Activated CD8-positive, alpha-beta memory T cell treated with anti-CD3 and anti-CD28 coated beads for 4 hours (primary cell): ENCODE results near the gene USP34.
"Not testable (repeated sequence)": the region's sequence is repeated elsewhere in the genome, so short reads cannot be mapped to it uniquely, and the experiment has no call there.

Source experiments
- DNase-seq, 2 donors: peaks; one replicate each; pipeline ENCODE4 v3.0.0-alpha.2; 2020; ENCODE audit warnings: low read depth in 2 of 2

Gene USP34

GRCh38 chr2:61426267-61426897 lies 44.5 kb downstream of the USP34 start:
- DNase-seq, result peak; percentile 48 to 53

GRCh38 chr2:61425605-61426155 lies 45.2 kb downstream of the USP34 start:
- no peak for DNase-seq

GRCh38 chr2:61423714-61424113 lies 47.2 kb downstream of the USP34 start:
- DNase-seq, result no peak

GRCh38 chr2:61421611-61422010 lies 49.3 kb downstream of the USP34 start:
- DNase-seq, result no peak

- DNase-seq, result no peak
Measured at GRCh38 chr2:61420991-61421544, 49.8 kb downstream of the USP34 start.

- no peak for DNase-seq
Measured at GRCh38 chr2:61419570-61419969, 51.3 kb downstream of the USP34 start.

- DNase-seq, result no peak
Measured at GRCh38 chr2:61419129-61419528, 51.8 kb downstream of the USP34 start.

GRCh38 chr2:61416871-61417645 lies 53.8 kb downstream of the USP34 start:
- DNase-seq, result no peak

GRCh38 chr2:61415265-61415664 lies 55.6 kb downstream of the USP34 start:
- DNase-seq, result no peak

- no peak for DNase-seq
Measured at GRCh38 chr2:61414674-61415073, 56.2 kb downstream of the USP34 start.

GRCh38 chr2:61411109-61411508 lies 59.8 kb downstream of the USP34 start:
- no peak for DNase-seq

- no peak for DNase-seq
Measured at GRCh38 chr2:61410185-61410584, 60.7 kb downstream of the USP34 start.

GRCh38 chr2:61405813-61406212 lies 65.1 kb downstream of the USP34 start:
- no peak for DNase-seq

- DNase-seq, result no peak
Measured at GRCh38 chr2:61404438-61404837, 66.4 kb downstream of the USP34 start.

GRCh38 chr2:61398413-61398812 lies 72.5 kb downstream of the USP34 start:
- no peak for DNase-seq

GRCh38 chr2:61396005-61396404 lies 74.9 kb downstream of the USP34 start:
- no peak for DNase-seq

- DNase-seq, result not testable (repeated sequence)
Measured at GRCh38 chr2:61387588-61387987, 83.3 kb downstream of the USP34 start.

GRCh38 chr2:61380882-61381197 lies 90.0 kb downstream of the USP34 start:
- DNase-seq, result not testable (repeated sequence)

- no peak for DNase-seq
Measured at GRCh38 chr2:61380056-61380881, 90.6 kb downstream of the USP34 start.

- no peak for DNase-seq
Measured at GRCh38 chr2:61379521-61379920, 91.4 kb downstream of the USP34 start.

GRCh38 chr2:61378281-61378680 lies 92.6 kb downstream of the USP34 start:
- no peak for DNase-seq

GRCh38 chr2:61377046-61377445 lies 93.8 kb downstream of the USP34 start:
- no peak for DNase-seq
